OCI-LY3 (cell line): ENCODE results near the gene GSC2.

ENCODE experiments used
- EZH2phosphoT487 ChIP-seq: fragments of 200-600 bp; shearing (Covaris generic); IDR thresholded peaks from 2 replicates; pipeline ENCODE4 v1.6.1; 2018; ENCODE audit warnings: antibody characterized with exemption, mixed run types, low read depth
- TF ChIP-seq, protein P1 (sequence below): fragments of 200-600, 300-600 bp; sonication (generic); IDR thresholded peaks from 2 replicates; pipeline ENCODE4 v1.5.1; 2014; ENCODE audit warnings: antibody characterized with exemption, low read length, low read depth

DNA sequence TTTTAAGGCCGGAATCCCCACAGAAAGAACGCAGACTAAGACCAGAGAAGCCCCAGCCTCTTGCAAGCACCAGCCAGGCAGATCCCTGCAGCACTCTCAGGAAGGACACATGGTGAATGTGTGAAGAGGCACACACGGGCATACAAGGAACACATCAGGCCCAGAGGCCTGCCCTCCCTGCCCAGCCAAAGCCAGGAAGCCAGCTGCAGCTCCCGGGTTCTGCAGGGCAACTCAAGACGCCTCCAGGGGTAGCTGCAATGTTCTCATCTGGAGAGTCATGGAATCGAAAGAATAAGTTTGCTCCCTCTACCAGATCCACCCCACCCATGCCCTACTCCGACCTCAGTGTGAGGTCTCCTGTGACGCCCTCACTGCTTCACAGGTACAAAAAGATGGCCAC, 30.1 kb downstream of the GSC2 start:
- TF ChIP-seq, protein P1, sequence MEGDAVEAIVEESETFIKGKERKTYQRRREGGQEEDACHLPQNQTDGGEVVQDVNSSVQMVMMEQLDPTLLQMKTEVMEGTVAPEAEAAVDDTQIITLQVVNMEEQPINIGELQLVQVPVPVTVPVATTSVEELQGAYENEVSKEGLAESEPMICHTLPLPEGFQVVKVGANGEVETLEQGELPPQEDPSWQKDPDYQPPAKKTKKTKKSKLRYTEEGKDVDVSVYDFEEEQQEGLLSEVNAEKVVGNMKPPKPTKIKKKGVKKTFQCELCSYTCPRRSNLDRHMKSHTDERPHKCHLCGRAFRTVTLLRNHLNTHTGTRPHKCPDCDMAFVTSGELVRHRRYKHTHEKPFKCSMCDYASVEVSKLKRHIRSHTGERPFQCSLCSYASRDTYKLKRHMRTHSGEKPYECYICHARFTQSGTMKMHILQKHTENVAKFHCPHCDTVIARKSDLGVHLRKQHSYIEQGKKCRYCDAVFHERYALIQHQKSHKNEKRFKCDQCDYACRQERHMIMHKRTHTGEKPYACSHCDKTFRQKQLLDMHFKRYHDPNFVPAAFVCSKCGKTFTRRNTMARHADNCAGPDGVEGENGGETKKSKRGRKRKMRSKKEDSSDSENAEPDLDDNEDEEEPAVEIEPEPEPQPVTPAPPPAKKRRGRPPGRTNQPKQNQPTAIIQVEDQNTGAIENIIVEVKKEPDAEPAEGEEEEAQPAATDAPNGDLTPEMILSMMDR = no peak
- TF ChIP-seq EZH2phosphoT487 = no peak
